Retinal pigment epithelial cell (primary cell): ENCODE measurements around the gene NRAS.

Experiments used
- DNase-seq: peaks from one replicate; pipeline ENCODE4 v3.0.0-alpha.2; 2010; ENCODE audit warnings: low read depth
- H3K4me3 ChIP-seq: 2 replicates; pipeline ENCODE4 v1.5.1; 2011; ENCODE audit warnings: mild to moderate bottlenecking, low read length, control low read depth, moderate library complexity
- TF ChIP-seq, protein P1 (sequence below): conservative IDR thresholded peaks from 2 replicates; pipeline ENCODE4 v1.5.1; 2011; ENCODE audit warnings: low read depth, low read length, control low read depth, inconsistent platforms

NRAS gene

DNA sequence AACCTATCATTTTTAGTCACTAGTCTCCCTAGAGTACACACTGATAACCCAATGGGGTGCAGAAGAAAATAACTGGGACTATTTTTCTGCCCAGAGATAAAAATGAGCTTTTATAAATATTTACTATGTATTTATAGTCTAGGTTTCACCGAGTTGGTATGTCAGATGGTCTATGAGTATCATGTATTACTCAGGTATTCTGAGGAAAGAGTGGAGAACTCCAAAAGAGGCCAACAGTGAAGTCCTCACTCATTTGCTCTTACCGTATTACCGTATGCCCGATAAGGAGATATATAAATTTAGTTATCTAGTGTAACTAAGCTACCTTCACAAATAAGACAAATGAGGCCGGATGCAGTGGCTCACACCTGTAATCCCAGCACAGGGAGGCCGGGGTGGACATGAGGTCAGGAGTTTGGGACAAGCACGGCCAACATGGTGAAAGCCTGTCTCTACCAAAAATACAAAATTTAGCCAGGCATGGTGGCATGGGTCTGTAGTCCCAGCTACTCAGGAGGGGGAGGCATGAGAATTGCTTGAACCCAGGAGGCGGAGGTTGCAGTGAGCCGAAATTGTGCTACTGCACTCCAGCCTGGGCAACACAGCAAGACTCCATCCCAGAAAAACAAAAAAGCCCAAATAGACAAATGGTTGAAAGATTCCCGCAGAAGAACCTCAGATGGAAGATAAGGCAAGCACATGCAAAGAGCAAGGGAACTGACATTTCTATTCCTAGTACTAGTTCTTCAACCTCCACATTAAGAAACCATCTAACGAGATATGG, 25.6 kb upstream of the NRAS start:
- DNase-seq, result no peak
- TF ChIP-seq, protein P1, sequence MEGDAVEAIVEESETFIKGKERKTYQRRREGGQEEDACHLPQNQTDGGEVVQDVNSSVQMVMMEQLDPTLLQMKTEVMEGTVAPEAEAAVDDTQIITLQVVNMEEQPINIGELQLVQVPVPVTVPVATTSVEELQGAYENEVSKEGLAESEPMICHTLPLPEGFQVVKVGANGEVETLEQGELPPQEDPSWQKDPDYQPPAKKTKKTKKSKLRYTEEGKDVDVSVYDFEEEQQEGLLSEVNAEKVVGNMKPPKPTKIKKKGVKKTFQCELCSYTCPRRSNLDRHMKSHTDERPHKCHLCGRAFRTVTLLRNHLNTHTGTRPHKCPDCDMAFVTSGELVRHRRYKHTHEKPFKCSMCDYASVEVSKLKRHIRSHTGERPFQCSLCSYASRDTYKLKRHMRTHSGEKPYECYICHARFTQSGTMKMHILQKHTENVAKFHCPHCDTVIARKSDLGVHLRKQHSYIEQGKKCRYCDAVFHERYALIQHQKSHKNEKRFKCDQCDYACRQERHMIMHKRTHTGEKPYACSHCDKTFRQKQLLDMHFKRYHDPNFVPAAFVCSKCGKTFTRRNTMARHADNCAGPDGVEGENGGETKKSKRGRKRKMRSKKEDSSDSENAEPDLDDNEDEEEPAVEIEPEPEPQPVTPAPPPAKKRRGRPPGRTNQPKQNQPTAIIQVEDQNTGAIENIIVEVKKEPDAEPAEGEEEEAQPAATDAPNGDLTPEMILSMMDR, result no peak
- no peak overlapping the region for H3K4me3 ChIP-seq

GRCh38 chr1:114740331-114740730, 23.8 kb upstream of the NRAS start:
- no peak for DNase-seq
- H3K4me3 ChIP-seq, result no peak overlapping the region
- TF ChIP-seq, protein P1, result no peak

- TF ChIP-seq, protein P1, result no peak
- H3K4me3 ChIP-seq, result no peak overlapping the region
- DNase-seq, result no peak
These were observed 20.8 kb upstream of the NRAS start for GRCh38 chr1:114737314-114737849.

DNA sequence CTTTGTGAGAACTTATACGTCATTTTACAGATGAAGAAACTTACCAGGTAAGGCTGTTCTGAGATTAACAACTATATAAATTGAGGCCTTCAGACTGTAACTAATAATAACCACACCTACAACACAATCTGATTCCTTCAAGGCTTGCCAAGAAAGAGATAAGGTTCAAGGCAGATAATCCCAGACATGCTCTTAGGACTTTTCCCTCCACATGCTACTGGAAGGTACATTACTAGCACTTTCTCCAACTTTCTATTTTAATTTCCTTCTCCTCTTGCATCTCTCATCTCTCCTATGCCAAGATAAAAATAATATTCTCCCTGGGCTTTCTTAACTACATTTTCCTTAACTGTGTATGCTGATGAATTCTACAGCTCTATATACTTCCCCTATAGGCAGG, 18.9 kb upstream of the NRAS start:
- no peak for DNase-seq
- no peak overlapping the region for H3K4me3 ChIP-seq
- TF ChIP-seq, protein P1, result no peak

DNA sequence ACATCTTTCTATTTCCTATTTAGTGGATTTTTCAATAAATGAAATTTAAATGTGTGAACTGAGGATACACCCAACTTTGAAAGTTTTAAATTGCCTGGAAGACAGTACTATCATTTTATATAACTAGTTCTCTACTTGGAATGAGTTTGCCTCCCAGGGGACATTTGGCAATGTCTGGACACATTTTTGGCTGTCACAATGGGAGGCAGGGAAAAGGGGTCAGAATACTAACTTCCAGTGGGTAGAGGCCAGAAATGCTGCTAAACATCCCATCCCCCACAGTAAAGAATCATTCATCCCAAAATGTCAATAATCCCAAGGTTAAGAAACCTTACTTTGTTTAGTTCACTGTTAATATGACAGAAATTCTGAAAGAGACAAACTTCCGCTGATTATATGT, 13.2 kb upstream of the NRAS start:
- no peak for DNase-seq
- TF ChIP-seq, protein P1, result no peak

GRCh38 chr1:114728553-114728952, 12.0 kb upstream of the NRAS start:
- H3K4me3 ChIP-seq, result no peak overlapping the region
- TF ChIP-seq, protein P1, result no peak
- DNase-seq, result no peak

More for the DNA sequence above, 13.2 kb upstream of the NRAS start:
- no peak overlapping the region for H3K4me3 ChIP-seq

DNA sequence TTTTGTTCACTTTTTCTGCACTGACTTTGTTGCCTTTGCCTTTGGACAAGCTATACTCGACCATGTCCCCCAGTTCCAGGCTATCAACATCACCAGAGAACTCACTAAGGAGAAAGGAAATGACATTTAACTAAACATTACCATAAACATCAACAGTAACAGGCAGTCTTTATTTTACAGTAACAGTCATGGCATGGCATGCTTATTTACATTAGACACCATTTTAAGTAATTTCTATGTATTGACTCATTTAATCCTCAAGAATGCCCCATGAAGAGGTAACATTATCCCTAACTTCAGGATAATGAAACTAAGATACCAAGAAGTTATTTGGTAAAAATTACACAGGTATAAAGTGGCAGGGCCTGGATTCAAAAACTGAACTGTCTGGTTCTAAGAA, 8.7 kb upstream of the NRAS start:
- TF ChIP-seq, protein P1, result no peak
- no peak overlapping the region for H3K4me3 ChIP-seq
- no peak for DNase-seq
